Cardiac fibroblast (primary cell): Measurements from ENCODE around the gene ANKS1B.

Experiments used
- DNase-seq, 2 donors: peaks; one replicate each; pipeline versions ENCODE4 v3.0.0 to v3.0.0-alpha.2; 2010; ENCODE audit warnings: low read depth in 2 of 2
- H3K4me3 ChIP-seq, 2 donors: replicated peaks in 1 of 2; 1 replicate in 1 of 2; 2 replicates in 1 of 2; pipeline ENCODE4 v1.5.1; 2011; ENCODE audit warnings: low read depth in 2 of 2, low read length in 2 of 2, mild to moderate bottlenecking in 2 of 2, moderate library complexity in 1 of 2
- TF ChIP-seq, protein P1 (sequence below): IDR thresholded peaks from one replicate; pipeline ENCODE4 v1.5.1; 2011; ENCODE audit warnings: low read depth, mild to moderate bottlenecking, low read length, inconsistent platforms

The ANKS1B gene

DNA sequence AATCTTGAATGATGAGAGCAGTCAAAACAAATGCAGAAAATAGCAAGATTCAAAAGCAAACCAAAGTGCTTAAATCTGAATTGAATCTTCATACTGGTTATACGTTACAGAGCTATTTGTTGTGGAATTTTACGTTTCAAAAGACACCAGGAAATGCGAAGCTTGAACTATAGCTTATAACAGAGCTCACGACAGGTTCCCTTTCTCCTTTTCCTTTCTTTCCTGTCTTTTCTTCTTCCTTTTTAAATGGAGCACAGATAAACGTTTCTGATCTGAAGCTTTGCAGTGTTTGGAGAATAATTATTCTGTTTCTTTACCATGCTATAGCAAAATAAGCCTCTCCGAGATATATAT lies 829.8 kb downstream of the ANKS1B start:
- TF ChIP-seq, protein P1, sequence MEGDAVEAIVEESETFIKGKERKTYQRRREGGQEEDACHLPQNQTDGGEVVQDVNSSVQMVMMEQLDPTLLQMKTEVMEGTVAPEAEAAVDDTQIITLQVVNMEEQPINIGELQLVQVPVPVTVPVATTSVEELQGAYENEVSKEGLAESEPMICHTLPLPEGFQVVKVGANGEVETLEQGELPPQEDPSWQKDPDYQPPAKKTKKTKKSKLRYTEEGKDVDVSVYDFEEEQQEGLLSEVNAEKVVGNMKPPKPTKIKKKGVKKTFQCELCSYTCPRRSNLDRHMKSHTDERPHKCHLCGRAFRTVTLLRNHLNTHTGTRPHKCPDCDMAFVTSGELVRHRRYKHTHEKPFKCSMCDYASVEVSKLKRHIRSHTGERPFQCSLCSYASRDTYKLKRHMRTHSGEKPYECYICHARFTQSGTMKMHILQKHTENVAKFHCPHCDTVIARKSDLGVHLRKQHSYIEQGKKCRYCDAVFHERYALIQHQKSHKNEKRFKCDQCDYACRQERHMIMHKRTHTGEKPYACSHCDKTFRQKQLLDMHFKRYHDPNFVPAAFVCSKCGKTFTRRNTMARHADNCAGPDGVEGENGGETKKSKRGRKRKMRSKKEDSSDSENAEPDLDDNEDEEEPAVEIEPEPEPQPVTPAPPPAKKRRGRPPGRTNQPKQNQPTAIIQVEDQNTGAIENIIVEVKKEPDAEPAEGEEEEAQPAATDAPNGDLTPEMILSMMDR = no peak
- no peak for DNase-seq
- H3K4me3 ChIP-seq = no peak overlapping the region

DNA sequence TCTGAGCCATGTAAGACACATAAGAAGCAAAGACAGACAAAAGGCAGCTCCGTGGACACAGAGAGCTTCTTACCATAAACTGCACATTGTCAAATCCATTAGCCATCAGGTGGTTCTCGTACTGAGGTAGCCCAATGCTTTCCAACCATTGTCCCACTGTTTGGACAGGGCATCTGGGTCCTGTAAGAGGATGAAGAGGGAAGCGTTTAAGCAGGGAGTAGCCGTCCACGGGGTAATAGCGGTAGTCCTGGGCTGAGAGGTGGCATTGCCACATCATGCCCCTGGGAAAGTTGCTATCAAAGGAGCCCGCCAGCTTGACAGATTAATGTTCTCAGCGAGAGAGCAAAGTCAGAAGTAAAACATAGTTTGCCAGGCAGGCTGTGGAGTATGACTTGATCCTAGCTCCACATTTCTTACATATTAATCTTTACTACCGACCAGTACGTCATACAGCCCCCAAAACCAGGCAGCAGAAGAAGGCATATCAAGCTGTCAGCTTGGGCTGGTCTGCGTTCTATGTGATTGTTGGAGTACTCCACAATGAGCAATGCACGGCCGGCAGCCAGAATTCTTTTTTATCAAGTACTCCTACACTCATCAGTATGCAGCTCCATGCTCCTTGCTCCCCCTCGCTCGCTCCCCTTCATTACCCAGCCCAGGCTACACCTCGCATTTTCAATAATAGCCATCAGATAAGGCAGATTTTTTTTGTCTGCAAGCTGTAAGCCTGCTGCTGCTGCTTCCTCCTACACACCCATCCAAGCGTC lies 830.3 kb downstream of the ANKS1B start:
- peak in 1 of 2 donors; percentile 54 for DNase-seq
- H3K4me3 ChIP-seq = no peak overlapping the region
- TF ChIP-seq, protein P1 = no peak

DNA sequence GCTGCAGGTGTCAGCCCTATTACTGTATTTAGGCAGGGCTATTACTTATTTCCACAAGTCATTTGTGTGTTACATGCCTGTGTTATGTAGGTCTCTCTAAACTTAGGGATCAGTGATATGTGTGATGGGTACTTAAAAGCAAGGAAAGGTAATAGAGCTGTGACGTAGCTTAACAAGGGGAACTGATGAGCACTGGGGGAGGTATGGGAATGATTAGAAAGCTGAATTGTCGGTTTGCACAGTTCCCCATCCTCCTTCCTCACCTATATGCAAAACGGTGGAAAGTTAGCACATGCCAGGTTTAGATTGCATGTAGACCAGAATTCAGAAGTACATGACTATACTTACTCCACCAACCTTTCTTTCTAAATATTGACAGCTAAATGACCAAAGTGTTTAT lies 831.4 kb downstream of the ANKS1B start:
- DNase-seq = no peak
- TF ChIP-seq, protein P1 = no peak
- H3K4me3 ChIP-seq = no peak overlapping the region

DNA sequence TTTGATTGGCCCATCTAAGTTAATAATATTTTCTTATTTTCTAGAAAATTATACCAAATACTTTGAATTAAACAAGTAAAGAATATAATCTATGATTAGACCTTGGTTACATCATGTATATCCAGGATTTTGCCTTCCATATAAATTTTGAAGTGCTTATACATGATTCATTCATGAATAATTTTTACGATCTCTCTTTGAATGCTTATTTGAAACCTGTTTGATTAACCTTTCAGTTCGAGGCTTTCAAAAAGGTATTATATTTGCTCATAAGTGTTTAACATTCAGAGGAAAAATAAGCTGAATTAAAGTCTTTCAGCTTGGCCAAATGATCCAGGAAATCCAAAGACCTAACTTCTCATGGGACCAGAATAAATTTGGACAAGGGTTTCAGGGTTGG lies 832.4 kb downstream of the ANKS1B start:
- DNase-seq = no peak
- TF ChIP-seq, protein P1 = no peak
- no peak overlapping the region for H3K4me3 ChIP-seq

DNA sequence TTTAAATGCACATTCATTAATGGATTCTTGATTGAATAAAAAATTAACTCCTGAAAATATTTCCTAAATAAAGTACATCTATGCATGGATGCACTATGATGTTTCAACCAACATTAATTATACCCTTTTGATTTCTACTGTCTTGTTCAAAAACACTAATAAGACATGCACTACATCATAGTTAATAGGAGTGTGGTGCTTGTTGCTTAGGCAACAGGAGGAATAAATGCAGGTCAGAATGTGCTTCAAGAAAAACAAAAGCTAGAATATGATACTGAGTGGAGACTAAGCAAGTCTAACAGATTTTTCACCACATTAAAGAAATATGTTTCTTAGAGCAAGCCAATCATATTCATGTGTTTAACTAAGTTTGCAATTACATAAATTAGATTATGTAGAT lies 833.0 kb downstream of the ANKS1B start:
- TF ChIP-seq, protein P1 = no peak
- H3K4me3 ChIP-seq = no peak overlapping the region
- DNase-seq = no peak

DNA sequence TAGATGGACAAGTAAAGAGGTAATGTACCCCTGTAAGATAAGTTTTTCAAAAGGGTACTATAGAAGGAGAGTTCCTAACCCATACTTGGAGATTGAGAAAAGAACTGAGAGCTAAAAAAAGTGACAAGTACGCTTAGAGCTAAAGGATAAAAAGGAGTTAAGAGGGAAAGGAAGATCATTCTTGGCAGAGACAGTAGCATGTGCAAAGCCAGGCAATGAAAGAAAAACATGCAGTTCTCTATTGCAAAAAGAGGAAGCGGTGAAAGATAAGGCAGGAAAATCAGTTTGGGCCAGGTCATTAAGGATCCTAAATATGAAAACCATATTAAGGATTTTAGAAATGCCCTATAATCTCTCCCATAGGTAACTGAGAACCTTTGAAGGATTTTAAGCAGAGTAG lies 837.6 kb downstream of the ANKS1B start:
- DNase-seq = peak in 1 of 2 donors; percentile 7
- TF ChIP-seq, protein P1 = no peak

DNA sequence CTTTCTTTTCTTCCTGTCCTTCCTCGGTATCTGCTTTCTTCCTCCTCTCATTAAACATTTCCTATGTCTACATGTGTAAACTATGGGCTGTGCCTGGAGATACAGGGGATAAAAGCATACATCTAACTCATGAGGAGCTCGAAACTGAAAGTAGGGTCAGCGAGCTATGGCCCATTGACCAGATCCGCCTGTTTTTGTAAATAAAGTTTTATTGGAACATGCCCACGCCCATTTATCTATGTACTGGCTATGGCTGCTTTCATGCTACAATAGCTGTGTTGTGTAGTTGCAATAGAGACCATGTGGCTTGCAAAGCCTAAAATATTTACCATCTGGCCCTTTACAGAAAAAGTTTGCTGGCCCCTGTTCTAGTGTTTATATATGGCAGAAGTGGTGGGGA lies 838.0 kb downstream of the ANKS1B start:
- no peak overlapping the region for H3K4me3 ChIP-seq
- TF ChIP-seq, protein P1 = no peak

More for the DNA sequence above, 837.6 kb downstream of the ANKS1B start:
- H3K4me3 ChIP-seq = no peak overlapping the region

More for the DNA sequence above, 838.0 kb downstream of the ANKS1B start:
- DNase-seq = no peak
